Urinary bladder (tissue), 4 donors: ENCODE measurements around the gene FARS2. TPM values are rescaled to one million over a fixed set of nuclear protein-coding genes. Genes with fewer than 3 reads are reported as not detected.

Source experiments
- DNase-seq: peaks from one replicate; pipeline ENCODE4 v3.0.0-alpha.2; 2015; ENCODE audit errors: extremely low spot score
- H3K27ac ChIP-seq: one replicate; pipeline ENCODE4 v1.5.1; 2013; ENCODE audit warnings: low read depth, mild to moderate bottlenecking, moderate library complexity
- H3K36me3 ChIP-seq: one replicate; pipeline ENCODE4 v1.6.1; 2013; ENCODE audit warnings: mild to moderate bottlenecking, moderate library complexity; ENCODE audit not compliant: insufficient read depth
- H3K4me1 ChIP-seq: one replicate; pipeline ENCODE4 v1.6.1; 2013; ENCODE audit warnings: mild to moderate bottlenecking, moderate library complexity; ENCODE audit not compliant: insufficient read depth
- H3K4me3 ChIP-seq: one replicate; pipeline ENCODE4 v1.5.1; 2013; ENCODE audit warnings: low read depth, low read length
- WGBS: extraction: QIAGEN DNeasy Blood & Tissue Kit; methylation state at CpG from one replicate; pipeline ENCODE4 v1.1.7; 2013; 5-methylcytosine and 5-hydroxymethylcytosine counted together
- polyA plus RNA-seq: library from polyadenylated mRNA; stranded (reverse); fragments of 200-250 nt; gene quantifications from one replicate; pipeline ENCODE4 v1.2.3, GENCODE V29; 2013
- total RNA-seq: library from RNA; depleted of rRNA; stranded (reverse); fragments of >200 nt; gene quantifications from one replicate; pipeline ENCODE4 v1.2.3, GENCODE V29; 2014
- donor health status: healthy with polysubstance abuse.
- donor health status: healthy.

Gene FARS2
- total and polyA plus RNA-seq, 2 donors, result 13.6 to 23.4 TPM

DNA sequence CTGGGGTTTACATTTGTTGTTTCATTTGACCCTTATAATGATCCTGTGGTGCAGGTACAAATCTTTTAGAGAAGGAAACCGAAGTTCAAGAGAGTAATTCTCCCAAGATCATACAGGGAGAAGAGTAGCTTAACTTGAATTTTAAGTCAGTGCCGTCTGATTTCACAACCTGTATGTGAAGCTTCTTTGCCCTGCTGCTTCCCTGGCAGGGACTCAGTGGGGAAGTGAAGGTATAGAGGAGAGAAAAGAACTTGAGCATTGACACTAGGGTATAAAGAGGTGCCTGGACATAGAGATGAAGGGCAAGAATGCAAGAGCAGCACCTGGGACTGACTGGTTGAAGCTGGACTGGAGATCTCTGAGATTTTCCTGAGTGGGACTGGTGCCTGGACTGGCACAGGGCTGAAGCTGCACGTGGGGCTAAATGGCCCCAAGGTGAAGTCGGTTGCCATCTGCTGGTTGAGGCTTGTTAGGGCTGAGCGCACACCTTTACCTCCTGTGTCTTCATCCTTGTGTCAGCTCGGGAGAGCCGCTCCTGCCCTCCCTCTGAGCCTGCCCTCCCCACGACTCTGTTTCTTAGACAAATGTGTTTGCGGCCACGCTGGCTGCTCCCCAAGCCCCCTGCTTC is 41.8 kb downstream of the FARS2 start:
- Histone ChIP-seq H3K36me3 (no peaks in the 10 kb centered on the region), H3K27ac (no peak overlapping the region), H3K4me3 (no peak overlapping the region), H3K4me1 (no peaks in the 10 kb centered on the region)
- no peak for DNase-seq
- WGBS, result 73% methylated on average over 10 of the region's 10 CpGs

DNA sequence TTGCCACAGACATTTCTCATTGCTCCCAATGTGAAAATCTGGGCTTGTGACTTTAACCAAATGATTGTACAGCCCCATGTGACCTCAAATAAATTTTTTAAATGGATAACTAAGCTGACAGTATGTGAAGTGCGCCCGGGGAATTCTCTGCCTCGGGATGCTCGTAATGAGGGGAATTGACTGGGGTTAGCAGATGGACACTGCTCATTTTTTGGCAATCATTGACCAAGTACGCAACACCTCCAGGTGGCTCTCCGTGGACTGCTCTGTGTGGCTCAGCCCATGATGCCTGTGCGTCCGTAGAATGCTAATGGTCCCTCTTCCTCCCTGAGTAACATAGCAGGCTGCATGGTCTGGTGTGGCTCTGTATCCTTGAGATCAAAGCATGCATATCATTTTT is 42.4 kb downstream of the FARS2 start:
- 92% methylated on average over 8 of the region's 8 CpGs for WGBS

DNA sequence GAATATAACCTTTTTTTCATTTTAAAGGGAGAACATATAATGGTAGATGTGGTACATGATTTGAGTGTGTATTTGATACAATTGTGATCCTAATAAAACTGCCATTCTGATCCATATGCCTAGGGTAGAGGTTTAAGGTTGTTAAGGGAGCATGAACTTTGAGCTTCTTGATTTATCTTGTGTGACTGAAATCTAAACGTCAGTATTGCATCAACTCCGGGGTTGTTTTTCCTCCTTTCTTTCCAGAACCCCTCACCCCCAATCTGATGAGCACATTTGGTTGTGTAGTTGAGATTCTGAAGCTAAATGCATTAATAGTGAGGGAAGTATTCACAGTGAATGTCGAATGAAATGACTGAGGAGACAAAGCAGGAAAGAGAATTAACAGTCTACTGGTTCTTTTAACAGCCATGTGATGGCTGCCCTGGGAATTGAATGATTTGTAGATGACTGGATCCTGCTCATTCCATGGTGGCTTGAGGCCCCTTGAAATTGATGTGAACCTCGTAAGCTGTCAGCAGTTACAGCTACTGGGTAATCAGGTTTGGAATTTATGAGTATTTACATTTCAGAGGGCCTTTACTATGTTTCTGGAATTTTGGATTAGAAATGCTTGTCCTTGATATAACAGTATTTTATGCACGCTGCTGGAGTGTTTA is 44.8 kb downstream of the FARS2 start:
- WGBS, result 44% methylated on average over 5 of the region's 5 CpGs
- DNase-seq, result no peak
- H3K4me1 ChIP-seq, result no peaks in the 10 kb centered on the region
- H3K27ac ChIP-seq, result no peak overlapping the region
- H3K4me3 ChIP-seq, result no peak overlapping the region
- no peaks in the 10 kb centered on the region for H3K36me3 ChIP-seq

More for the DNA sequence above, 42.4 kb downstream of the FARS2 start:
- Histone ChIP-seq H3K27ac (no peak overlapping the region), H3K4me1 (no peaks in the 10 kb centered on the region), H3K4me3 (no peak overlapping the region), H3K36me3 (no peaks in the 10 kb centered on the region)
- DNase-seq, result no peak

DNA sequence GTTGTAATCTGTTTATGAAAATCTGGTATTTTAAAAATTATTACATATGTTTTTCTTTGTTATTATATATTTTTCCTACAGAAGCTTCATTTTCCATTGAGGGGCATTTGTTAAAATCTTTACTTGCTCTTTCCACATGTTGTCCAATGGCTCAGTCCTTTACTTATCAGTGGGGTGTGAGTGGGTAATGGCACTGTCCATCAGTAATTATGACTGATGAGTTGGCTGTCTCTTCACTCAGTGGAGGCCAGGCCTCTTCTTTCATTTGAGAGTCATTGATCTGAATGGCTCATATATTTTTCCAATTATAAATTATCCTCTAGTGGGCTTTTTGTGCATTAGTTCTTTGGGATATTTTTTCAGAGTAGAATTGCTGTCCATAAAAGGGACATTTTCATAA is 45.7 kb downstream of the FARS2 start:
- H3K27ac ChIP-seq, result no peak overlapping the region
- H3K4me3 ChIP-seq, result no peak overlapping the region
- no peaks in the 10 kb centered on the region for H3K4me1 ChIP-seq
- no peak for DNase-seq
- H3K36me3 ChIP-seq, result no peaks in the 10 kb centered on the region

DNA sequence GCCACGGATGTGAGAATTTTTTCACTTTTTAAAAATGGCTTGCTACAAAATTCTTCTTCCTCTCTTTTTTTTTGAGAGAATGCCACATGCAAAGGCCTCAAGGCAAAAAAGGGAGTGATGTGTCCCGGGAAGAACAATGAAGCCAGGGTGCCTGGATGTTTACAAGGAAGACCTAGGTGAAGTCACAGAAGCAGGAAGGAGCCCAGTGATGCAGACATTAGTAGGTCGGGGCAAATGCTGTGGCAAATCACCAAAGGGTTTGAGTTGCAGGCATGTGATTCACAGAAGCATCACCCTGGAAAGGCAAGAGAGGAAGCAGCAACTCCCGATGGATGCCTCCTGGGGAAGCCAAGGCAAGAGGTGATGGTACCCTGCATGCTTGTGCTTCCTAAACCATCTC is 46.8 kb downstream of the FARS2 start:
- Histone ChIP-seq H3K4me1 (no peaks in the 10 kb centered on the region), H3K4me3 (no peak overlapping the region), H3K36me3 (no peaks in the 10 kb centered on the region), H3K27ac (no peak overlapping the region)
- 80% methylated on average over 4 of the region's 4 CpGs for WGBS
- DNase-seq, result no peak

DNA sequence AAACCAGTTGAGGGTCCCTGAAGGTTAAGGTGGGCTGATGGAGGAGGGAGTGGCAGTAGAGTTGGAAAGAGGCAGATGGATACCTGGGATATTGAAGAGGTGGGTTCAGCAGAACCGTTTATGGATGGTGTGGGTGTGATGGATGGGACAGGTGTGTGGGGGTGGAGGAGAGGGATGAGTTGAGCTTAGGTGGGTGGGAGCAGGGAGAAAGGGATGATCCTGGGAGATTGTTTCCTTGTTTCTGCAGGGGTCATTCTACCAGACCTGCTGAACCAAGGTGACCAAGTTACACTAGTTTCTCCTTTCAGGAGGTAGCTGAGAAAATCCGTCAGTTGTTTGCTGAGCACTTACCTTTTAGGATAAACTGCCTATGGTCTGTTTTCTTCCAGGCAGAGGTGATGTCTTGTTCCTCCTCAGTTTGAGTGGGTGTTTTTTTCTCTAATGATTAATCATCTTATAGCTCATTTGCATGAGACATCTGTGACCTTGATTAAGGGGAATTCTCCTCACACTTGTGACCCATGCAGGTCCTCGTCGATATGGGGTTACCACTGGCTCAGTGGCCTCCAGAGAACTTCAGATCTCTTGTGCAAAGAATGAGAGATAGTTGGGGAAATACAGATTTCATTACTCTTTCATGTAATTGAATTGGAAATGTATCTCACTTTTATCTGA is 53.0 kb downstream of the FARS2 start:
- Histone ChIP-seq H3K27ac (no peak overlapping the region), H3K4me3 (no peak overlapping the region), H3K36me3 (no peaks in the 10 kb centered on the region), H3K4me1 (no peaks in the 10 kb centered on the region)
- 93% methylated on average over 4 of the region's 4 CpGs for WGBS
- no peak for DNase-seq

DNA sequence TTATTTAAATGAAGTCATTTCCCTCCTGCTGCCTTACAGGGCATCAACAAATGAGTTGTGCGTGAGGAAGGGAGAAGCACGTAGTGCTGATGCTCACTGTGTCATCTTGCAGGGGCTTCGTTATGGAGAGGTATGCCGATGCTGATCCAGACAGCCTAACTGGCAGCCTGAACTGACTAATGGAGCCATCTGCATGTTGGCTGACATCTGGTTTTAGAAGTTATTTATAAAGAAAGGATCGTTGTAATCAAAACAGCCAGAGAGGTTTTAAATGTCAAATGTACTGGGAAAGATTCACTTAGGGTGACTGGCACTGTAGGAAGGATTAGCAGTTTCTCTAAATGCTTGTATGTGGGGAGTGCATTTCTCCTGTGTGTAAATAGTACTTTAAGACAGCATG is 54.6 kb downstream of the FARS2 start:
- H3K4me3 ChIP-seq, result no peak overlapping the region
- 34% methylated on average over 5 of the region's 5 CpGs for WGBS
- no peaks in the 10 kb centered on the region for H3K36me3 ChIP-seq
- H3K4me1 ChIP-seq, result no peaks in the 10 kb centered on the region
- no peak for DNase-seq
- H3K27ac ChIP-seq, result no peak overlapping the region

DNA sequence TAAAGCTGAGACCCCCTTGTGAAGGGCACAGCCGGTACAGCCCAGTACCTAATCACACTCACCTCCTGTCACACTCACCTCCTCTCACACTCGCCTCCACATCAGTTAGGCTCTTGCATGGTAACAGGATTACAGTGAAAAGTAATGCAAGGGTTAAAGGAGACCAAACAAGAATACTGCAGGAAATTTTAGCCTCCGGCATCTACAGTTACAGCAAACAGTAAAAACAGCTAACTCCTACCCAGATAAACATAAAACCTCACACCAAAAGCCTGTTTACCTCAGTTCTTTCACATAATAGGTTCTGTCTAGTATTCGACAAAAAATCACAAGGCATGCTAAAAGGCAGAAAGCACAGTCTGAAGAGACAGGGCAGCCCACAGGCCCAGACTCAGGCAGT is 55.6 kb downstream of the FARS2 start:
- no peaks in the 10 kb centered on the region for H3K4me1 ChIP-seq
- no peak for DNase-seq
- no peak overlapping the region for H3K27ac ChIP-seq
- WGBS, result 77% methylated on average over 4 of the region's 4 CpGs
- H3K4me3 ChIP-seq, result no peak overlapping the region
- H3K36me3 ChIP-seq, result no peaks in the 10 kb centered on the region

DNA sequence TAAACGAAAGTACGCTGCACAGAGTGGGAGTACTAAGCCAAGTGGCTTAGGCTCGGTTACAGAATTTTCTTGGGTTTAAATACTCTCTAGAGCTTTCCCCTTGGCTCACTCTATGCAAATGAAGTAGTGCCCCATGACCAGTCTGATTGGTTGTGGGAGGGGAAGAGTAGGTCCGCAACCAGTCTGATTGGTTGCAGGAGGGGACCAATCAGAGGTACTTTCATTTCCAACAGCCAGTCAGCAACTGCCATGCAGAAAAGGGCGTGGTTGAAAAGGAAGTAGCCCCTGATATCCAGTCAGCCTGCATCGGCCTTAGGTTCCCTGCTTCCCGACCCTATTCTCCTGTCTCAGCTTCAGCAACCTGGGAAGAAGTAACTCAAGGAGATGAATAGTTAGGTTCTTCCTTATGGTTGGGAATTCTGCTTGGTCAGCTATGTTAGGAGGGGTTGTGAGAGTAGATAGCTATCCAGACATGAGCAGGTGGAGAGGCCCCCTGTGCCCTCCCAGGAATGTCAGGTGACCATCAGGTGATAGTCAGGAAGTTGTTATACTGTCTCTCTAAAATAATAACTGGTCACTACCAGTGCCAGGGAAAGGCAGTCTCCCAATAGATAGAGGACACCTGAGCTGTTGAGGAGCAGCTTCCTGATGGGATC is 57.4 kb downstream of the FARS2 start:
- H3K4me3 ChIP-seq, result no peak overlapping the region
- no peaks in the 10 kb centered on the region for H3K36me3 ChIP-seq
- WGBS, result 79% methylated on average over 7 of the region's 7 CpGs
- DNase-seq, result no peak
- H3K27ac ChIP-seq, result no peak overlapping the region
- H3K4me1 ChIP-seq, result no peaks in the 10 kb centered on the region

DNA sequence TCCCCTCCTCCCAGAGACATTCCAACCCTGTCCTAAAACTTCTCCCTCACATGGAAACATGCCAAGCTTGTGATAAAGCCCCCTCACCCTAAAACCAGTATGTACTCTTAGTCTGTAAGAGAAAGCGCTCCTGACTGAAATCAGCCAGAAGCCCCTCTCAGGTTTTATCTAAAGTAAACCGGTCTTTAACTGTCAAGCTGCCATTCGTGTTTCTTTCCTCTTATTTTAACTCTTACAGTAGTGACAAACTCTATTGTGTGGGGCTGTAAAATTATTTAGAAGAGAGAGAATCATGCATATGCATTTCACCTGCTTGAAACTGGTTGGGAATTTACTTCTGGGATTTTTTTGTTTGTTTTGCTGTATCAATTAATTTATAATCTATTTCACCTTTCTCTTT is 62.7 kb downstream of the FARS2 start:
- no peaks in the 10 kb centered on the region for H3K4me1 ChIP-seq
- H3K36me3 ChIP-seq, result peaks cover 5% of the 10 kb centered on the region
- no peak overlapping the region for H3K4me3 ChIP-seq
- no peak for DNase-seq
- WGBS, result 97% methylated on average over 3 of the region's 3 CpGs
- H3K27ac ChIP-seq, result no peak overlapping the region

DNA sequence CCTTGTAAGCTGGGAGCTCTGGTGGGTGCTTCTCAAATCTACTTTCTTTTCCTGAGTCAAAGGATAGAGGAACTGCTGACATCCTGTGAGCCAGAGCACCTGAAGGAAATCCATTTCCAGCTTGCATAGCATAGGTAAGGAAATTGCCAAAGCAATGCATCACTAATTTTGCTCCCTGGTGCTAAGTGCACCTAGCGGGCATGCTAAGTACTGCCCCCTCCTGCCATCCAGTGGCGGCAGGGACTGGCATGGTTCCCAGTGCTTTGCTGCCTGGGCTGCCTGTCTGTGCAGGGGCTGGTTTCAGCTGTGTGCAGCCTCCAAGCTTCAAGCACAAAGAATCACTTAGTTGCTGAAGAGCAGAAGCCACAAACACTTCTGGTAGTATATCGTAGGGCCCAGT is 63.9 kb downstream of the FARS2 start:
- Histone ChIP-seq H3K36me3 (peaks cover 5% of the 10 kb centered on the region), H3K4me1 (no peaks in the 10 kb centered on the region), H3K27ac (no peak overlapping the region), H3K4me3 (no peak overlapping the region)
- DNase-seq, result no peak
- 95% methylated on average over 3 of the region's 3 CpGs for WGBS

DNA sequence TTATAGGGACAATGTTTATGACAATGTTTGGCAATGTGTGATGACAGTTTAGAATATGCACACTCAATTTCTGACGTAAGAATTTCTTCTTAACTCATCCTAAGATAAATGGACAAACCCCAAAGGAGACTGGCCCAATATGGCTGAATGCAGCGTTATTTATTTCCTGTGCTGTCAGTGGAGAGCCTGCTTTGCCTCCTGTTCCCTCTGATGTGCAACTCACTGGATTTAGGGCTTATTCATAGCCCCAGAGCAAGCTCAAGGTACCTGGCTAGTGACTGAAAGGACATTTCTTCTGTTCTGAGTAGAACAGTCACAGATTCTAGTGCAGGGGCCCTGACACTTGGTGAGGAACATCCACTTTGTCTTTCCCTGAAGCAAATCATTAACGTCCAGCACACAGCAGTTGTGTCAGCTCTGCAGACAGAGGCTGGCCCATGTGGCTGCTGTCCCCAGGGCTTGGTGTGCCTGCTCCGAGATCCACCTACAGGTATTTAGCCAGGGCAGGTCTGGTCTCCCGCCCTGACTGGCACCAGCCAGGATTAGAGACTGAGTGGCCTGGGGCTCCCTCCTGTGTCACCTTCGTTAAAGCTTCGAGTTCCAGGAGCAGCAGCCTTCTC is 64.8 kb downstream of the FARS2 start:
- Histone ChIP-seq H3K4me3 (no peak overlapping the region), H3K36me3 (peaks cover 5% of the 10 kb centered on the region), H3K4me1 (no peaks in the 10 kb centered on the region), H3K27ac (no peak overlapping the region)
- 95% methylated on average over 7 of the region's 7 CpGs for WGBS
- DNase-seq, result no peak

DNA sequence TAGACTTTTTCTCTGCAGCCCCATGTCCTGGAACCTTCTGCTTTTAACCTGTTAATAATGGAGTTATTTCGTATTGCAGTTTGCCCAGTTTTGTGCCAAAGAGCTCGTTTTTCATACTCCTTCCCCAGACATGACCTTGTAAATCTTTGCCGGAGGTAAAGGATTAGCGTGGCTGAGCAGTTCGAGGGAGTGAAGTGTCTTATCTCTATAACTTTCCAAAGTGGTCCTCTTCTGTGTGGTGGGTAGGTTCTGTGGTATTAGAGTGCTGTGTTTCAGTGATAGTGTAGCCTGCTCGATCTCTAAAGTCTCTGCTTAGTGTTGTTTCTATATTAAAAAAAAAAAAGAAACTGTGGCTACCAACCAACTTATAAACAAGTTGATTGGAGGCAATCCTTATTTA is 67.5 kb downstream of the FARS2 start:
- H3K27ac ChIP-seq, result no peak overlapping the region
- H3K36me3 ChIP-seq, result peaks cover 5% of the 10 kb centered on the region
- DNase-seq, result no peak
- 46% methylated on average over 6 of the region's 6 CpGs for WGBS
- no peak overlapping the region for H3K4me3 ChIP-seq
- no peaks in the 10 kb centered on the region for H3K4me1 ChIP-seq
